NAMALWA (cell line): ENCODE data around the gene ST6GAL1.
"Not testable (repeated sequence)": the region's sequence is repeated elsewhere in the genome, so short reads cannot be mapped to it uniquely, and the experiment has no call there.

Experiments used
- DNase-seq: peaks from one replicate; pipeline ENCODE4 v3.0.0-alpha.2; 2015; ENCODE audit warnings: low spot score

The ST6GAL1 gene

DNA sequence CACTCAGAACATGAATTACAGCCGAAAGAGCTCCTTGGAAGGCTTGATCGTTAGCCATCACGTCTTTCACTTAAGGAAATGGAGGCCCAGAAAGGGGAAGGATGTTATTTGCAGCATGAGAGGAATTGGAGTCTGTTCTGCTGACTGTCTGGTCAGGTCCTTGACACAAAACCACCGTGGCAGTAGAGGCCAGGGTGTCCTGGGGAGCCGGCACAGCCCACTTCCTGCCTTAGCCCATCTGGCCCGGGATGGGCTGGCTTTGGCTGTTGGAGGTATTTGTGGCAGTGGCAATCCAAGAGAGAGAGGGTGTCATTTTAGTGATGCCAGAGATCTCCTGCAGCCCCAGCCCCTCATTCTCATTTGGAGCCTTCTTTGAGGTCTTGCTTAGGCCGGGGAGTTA, 37.4 kb downstream of the ST6GAL1 start:
- DNase-seq = no peak

DNA sequence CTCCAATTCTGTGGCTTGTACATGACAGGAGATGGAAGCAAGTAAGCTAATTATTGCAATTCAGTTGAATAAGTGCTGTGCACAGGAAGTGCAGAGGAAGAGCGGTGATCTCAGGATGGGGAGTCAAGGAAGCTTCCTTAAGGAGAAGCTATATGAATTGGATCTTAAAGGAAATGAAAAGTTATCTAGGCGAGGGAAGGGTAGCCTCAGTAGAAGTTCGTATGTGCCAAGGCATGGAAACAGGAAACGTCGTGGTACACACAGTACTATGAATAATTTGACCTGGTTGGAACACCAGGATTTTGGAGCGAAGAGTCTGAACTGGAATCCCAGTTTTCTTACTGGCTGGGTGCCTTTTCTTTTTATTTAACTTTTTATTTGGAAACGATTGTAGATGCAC, 39.3 kb downstream of the ST6GAL1 start:
- DNase-seq = no peak

DNA sequence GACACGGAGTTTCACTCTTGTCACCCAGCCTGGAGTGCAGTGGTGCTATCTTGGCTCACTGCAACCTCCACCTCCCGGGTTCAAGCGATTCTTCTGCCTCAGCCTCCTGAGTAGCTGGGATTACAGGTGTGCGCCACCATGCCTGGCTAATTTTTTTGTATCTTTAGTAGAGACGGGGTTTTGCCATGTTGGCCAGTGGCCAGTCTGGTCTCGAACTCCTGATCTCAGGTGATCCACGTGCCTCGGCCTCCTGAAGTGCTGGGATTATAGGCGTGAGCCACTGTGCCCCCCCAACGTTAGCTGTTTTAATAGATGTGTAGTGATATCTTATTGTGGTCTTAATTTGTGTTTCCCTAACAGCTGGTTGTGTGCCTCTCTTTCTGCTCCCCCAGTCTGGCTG, 40.8 kb downstream of the ST6GAL1 start:
- not testable (repeated sequence) for DNase-seq

DNA sequence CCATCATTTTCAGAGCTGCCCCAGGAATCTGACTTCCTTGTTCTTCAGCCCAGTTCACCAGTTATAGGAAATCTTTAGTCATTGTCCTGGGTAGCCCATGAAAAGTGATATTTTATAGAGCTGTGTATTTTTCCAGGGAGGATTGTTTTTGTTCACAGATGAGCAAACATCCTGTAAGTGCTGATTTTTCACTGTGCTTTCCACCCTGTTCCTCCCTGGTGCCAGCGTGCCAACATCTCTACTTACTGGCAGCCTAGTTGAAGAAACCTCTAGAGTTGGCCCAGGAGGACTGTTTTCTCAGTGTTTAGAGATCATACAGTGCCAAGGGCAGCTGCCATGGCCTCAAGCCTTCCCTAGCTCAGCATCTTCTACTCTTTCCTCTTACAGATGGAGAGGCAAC, 41.3 kb downstream of the ST6GAL1 start:
- DNase-seq = no peak

DNA sequence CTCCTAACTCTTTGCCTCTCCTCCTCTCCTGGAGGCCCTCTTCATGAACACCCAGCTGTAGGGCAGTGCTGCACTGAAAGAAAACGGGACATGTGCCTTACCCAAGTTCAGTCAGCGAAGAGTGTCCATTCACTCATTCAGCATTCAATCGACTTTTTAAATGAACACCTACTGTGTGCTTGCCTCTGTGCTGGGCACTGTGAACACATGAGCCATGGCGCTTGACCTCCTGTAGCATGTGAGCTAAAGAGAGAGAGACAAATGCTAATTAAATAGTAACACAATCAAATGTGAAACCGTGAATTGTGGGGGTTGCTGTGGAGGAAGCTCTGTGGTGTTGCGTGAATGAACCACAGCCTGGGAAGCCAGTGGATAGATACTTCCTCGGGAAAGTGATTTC, 43.4 kb downstream of the ST6GAL1 start:
- no peak for DNase-seq

DNA sequence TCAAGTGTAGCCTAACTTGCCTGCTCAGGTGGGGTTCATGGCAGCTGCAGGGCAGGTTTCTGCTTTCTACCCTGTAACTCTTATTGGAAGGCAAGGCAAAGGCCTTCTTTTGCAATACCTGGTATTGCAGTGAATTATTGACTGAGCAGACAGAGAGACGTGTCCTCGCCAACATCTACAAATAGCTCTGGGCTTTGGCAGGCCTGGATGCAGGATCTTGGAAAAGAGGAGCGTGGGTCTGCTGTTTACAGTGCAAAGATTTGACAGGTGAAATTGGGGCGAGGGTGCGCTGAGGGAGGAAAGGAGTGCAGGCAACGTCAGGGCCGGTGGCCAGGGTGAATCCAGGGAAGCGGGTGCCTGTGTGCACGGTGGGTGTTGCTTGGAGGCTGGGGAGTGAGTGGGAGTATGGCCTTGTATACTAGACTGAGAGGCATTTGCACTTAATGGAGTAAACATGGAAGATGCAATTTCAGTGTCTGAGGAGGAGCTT, 44.5 kb downstream of the ST6GAL1 start:
- no peak for DNase-seq

DNA sequence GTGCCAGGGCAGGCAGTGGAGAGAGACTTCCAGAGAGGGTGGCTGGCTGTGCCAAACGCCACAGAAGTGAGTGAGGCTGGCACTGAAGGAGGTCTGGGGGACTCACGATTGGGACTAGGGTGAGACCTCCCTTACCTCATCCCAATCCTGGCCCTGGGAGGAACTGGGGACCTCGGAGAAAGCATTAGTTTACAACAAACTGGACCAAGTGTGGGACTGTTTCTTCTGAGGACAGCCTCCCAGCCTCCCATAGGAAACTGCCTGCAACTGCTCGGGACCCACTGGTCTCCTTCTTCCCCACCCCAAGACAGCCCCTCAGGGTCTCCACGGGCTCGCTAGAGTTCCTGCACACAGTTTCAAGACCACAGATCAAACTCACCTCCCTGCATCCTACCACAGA, 45.4 kb downstream of the ST6GAL1 start:
- DNase-seq = no peak

DNA sequence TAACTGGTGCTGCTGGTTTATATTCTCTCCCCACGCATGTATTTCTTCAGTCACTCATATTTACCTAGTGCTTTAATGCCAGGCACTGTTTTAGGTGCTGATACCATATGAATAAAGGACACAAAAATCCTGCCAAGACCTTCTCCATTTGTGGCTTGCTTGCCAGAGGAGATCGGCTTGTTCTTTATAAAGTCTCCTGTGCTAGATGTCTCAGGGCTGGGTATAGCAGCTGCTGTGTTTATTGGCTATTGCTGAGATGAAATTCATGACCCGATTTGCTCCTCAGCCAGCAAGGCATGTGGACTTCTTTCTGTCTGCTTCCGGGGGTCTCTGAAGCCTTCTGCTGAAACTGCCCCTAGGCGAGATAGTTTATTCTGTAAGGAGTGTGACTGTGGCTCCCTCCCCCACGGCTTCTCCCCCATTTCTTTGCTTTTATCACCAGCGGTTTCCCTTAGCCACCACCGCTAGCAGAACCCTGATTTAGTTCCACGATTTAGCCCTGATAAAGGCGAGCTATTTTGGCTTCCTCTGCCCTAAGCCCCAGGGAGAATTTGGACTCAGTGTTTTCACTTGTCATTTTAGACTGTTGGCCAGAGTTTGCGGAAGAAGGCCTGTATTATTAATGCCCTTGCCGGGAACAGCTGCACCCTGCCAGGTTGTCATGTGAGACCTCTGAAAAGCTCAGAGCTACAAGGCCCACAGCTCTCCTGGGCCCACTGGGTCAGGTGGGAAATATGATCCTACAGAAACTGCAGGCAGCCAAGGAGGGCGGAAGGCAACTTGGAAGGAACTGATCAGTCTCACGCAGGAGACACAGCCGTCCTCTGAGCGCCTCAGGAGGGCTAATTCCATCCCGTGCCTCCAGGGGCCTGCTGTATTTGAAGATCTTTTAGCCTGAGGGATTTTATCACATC, 46.8 kb downstream of the ST6GAL1 start:
- no peak for DNase-seq

DNA sequence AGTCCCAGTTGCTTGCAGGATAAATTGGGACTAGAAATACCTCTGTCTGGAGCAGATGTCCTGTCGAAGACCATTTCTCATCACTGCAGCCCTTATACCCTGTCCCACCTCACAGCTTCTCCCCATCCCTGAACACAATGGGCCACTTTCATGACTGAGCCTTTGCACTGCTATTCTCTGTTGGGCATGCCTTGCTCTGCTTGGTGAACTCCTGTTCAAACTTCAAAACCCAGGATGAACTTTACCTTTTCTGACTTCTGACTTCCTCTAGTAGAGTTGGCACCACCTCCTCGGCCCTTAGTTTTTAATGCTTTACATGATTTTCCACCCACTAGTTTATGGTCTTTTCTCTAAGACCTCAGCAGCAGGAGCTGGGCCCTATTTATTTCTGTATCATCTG, 48.4 kb downstream of the ST6GAL1 start:
- no peak for DNase-seq

DNA sequence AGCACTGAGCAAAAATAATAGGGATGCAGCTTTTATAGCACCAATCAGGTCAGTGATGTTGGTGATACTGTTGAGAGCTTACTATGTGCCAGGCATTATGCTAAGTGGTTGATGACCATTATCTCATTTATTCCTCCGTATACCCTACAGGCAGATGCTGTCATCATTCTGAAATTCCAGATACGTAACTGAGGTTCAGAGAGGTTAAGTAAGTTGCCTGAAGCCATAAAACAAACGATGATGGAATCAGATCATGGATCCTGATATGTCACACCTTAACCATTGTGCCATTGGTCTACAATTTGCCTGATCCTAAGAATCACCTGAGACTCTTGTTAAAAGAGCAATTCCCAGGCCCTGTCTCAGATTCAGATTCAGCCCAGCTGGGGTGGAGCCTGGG, 49.5 kb downstream of the ST6GAL1 start:
- DNase-seq = no peak

DNA sequence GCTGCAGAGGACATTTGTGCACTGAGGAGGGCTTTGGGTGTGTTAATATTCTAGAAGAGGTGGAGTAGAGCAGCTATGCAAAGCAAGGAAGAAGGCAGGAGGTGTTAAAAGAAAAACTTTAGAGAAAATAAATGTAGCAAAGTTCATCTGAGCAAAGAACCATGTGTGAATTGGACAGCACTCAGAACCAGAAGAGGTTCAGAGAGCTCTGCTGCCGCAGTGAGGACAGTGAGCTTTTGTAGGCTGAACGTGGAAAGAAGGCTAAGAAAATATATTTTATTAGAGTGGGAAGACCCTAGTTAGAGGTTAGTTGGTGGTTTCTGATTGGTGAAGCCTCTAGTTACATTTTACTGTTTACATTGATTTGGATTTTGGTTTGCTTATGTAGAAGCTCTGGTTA, 50.7 kb downstream of the ST6GAL1 start:
- DNase-seq = no peak

DNA sequence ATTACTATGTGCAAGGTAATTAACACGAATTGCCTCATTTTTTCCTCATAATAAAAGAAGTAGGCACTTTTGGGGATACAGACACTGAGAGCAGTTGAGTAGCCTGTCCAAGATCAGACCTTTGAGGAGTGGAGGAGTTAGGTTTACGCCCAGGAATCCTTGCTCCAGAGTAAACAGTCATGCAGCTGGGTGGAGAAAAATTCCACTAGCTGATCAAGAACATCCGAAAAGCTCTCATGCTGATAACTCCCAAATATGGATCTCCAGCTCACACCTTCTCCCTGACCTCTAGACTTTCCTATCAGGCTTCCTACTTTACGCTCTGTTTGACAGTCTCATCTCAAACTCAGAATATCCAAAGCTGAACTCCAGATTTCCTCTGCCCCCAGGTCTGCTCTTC, 53.3 kb downstream of the ST6GAL1 start:
- no peak for DNase-seq

DNA sequence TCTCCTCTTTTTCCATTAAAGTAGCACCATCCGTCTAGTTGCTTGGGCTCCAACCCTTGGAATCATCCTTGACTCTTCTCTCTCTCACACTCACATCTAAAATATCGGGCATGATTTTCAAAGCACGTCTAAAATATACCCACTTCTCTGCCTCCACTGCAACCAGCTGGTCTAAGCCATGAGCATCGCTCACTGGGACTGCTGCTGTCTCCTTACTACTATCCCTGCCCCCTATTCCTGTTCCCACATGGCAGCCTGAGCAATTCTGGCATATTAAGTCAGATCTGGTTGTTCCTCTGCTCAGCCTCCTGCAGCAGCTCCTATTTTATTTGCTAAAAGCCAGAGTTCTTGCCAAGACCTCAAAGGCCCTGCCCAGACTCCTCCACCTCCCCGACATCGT, 53.7 kb downstream of the ST6GAL1 start:
- no peak for DNase-seq

DNA sequence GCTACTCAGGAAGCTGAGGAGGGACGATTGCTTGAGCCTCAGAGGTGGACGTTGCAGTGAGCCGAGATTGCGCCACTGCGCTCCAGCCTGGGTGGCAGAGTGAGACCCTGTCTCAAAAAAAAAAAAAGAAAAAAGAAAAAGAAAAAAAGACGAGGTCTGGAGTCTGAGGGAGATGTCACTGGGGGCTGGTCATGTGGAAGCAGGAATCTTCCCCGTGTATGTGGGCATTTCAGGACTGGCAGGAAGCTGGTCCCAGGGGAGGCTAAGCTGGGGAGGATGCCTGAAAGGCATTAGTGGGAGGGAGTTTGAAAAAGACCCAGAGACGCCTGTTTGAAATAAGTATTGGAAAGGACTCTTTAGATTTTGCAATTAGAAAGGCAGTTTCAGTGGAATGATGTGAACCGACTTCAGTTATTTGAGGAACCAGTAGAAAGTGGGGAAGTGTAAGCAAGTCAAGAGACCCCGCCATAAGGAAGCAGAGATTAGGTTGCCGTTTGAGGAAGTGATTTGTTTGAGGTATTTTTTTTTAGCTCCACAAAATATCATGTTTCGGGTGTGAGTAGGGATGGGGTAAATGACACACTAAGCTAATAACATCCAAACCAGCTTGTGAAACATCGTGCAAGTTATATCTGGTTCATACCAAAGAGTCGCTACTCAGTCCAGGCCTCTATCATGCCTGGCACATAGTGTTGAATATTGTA, 55.5 kb downstream of the ST6GAL1 start:
- DNase-seq = peak; percentile 77

DNA sequence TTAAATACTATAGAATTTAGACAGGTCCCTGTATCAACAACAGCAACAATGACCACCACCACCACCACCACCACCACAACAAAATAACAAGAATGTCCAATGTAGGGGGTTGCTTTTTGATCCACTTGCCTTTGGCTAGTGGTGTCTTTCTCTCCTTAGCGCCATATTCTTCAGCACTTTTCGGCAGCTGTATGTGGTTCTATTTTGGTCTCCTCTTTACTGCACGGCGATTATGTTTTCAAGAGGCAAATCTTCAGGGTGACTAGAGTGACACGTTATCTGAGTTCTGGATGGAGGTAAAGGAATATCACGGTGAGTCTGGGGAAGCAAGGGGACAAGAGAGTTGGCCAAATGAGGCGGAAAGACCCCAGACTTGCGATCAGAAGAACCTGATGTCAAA, 56.1 kb downstream of the ST6GAL1 start:
- DNase-seq = peak; percentile 70

DNA sequence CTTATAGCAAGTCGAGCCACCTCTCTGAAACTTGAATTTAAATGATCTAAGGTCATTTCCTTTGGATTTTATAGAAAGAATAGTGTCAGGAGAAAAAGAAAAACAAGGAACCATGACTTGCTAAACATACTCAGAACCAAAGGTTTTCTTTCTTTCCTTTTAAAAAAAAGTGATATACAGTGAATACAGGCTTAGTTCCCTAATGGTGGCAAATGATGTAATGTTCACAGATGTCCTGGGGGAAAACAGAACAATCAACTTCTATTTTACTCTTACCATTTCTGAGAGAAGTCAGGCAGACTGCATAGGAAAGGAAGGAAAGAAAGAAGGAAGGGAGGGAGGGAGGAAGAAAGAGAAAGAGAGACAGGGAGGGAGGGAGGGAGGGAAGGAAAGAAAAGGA, 56.5 kb downstream of the ST6GAL1 start:
- no peak for DNase-seq

DNA sequence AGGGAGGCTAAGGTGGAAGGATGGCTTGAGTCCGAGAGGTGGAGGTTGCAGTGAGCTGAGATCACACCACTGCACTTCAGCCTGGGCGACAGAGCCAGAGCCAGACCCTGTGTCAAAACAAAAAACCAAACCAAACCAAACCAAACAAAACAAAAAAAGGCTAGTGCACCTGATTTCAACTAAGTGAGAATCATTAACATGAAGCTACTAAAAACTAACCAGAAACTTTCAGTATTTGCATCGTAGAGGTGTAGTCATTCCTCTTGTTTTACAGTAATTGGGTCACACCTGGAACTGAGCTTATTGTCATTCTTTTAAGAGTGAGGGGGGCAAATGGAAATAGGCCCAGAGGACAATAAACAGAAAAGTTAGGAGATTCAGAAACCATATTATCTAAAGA, 58.5 kb downstream of the ST6GAL1 start:
- no peak for DNase-seq

DNA sequence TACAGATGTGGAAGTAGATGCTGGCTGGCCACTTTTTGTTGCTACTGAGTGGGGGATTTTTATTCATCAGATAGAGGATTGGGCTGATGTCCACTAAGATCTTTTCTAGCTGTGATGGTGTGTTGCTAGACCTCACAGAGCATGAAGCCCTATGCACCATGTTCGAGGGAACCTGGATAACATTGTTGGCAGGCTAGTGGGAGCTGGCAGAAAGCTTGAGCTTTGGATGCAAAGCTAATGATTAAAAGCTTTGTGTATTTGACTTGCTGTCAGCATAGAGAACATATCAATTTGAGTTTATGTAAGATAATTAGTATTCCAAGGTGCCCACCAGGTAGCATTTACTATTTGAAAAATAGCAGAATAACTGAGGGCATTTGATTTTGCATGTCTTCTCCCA, 59.1 kb downstream of the ST6GAL1 start:
- DNase-seq = no peak

DNA sequence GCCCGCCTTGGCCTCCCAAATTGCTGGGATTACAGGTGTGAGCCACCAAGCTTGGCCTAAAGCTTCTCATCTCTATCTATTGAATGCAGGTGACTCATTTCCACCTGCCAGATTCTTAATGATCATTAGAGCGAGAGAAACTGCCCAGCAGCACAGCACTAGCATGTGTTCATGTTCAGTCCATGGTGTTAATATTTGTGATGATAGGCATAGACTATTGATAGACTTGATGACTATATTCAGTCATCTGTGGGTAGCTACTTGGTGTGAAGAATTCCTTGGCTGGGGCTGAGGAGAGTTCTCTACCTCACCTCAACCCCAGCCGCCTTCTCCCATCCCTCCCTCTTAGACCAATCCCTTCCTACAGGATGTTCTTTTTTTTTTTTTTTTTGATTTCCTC, 60.0 kb downstream of the ST6GAL1 start:
- no peak for DNase-seq

DNA sequence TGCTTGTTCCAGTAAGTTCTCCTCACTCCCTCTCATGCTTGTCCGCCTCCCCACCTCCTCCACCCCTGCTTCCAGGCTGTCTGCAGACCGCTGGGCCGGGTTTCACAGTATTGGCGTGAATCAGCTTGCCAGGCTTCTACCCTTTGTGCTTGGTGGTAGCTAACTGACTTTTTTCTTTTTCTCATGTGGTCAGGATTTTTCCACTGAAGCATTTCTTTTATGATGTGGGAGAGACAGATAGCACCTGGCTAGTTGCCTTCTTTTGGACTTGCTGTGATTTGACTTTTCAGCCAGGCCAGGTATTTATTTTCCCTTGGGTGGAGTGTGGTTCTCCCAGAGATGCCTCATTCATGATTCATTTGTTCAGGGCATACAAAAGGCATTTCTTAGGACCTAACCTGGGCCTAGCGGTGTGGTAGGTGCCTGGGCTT, 60.6 kb downstream of the ST6GAL1 start:
- DNase-seq = no peak

DNA sequence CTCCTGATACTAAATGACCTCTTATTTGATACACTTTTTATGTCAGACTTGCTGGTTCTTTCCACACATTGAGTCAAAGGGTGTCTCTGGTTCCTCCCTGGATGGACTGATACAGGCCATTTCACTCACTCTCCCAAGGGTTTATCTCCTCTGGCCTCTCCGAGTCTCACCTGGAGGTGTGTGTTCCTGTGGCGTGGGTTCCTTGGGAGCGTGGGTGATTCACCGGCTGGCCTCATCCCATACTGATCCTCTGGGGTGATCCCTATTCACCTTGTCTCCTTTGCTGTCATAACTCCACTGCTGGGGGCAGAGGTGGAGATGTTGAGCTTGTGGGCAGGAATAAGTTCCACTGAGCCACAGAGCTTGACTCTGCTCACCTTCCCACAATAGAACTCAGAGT, 61.1 kb downstream of the ST6GAL1 start:
- no peak for DNase-seq

DNA sequence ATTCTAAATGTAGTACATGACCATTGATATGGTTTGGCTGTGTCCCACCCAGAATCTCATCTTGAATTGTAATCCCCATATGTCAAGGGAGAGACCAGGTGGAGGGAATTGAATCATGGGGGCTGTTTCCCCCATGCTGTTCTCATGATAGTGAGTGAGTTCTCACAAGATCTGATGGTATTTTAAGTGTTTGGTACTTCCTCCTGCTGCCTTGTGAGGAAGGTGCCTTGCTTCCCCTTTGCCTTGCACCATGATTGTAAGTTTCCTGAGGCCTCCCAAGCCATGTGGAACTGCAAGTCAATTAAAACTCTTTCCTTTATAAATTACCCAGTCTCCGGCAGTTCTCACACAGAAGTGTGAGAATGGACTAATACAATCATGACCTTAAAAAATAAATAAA, 61.8 kb downstream of the ST6GAL1 start:
- not testable (repeated sequence) for DNase-seq

DNA sequence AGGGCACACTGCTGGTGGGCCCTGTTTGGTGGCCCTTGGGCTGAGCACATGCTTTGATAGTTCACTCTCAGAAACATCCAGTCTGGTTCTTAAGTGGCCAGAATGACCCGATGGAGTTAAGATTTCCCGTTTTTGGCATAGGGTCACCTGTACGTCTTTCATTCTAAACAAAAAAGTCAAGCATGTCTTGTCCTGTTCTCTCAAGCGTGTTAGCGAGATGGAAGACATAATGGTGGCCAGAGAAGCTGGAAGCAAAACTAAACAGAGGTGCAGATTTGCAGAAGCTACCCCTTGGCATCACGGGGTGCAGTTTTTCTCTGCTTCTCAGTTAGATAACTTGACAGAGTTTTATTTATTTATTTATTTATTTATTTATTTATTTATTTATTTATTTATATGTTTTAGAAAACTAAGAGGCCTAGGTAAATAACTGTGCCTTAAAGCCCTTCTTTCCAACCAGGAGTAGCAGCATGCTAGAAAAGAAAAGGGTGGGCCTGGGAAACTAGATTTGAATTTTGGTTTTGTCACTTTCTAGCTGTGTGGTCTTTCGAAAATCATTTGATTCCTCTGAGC, 63.0 kb downstream of the ST6GAL1 start:
- DNase-seq = no peak
